ENCODE data around the gene CDK16. TPM values are rescaled to one million over a fixed set of nuclear protein-coding genes. Genes with fewer than 3 reads are reported as not detected.

Gene CDK16
- total and polyA plus RNA-seq, 2 of the 13 experiments (the other 11 are each of a cell fraction or from before 2014, with no cell fraction given): 64.5 to 225 TPM

- Histone ChIP-seq H3K36me3 (replicated peaks in 1 of 2; ENCODE audit: control insufficient read depth in 1 of 2, insufficient read depth in 2 of 2, low read length in 2 of 2) (peaks cover 5 to 10% of the 10 kb centered on the region in 2 experiments; a peak in 3 of 5 replicates), H3K4me3 (replicated peaks in 1 of 3; ENCODE audit: insufficient read depth in 1 of 3, low read depth in 2 of 3, low read length in 3 of 3) (peak overlapping the region; percentile 59 to 82 (median 81)), H3K79me2 (ENCODE audit: insufficient read depth, low read length) (peaks cover 35% of the 10 kb centered on the region), H3K9ac (ENCODE audit: insufficient read depth, low read depth, low read length) (peak overlapping the region; percentile 93), H2AFZ (ENCODE audit: low read length) (no peak overlapping the region), H3K27ac (ENCODE audit: extremely low read length, insufficient read depth, low read length) (peak overlapping the region; percentile 89), H3K4me2 (ENCODE audit: low read depth, low read length) (peak overlapping the region; percentile 89), H3K4me1 (ENCODE audit: insufficient read depth, low read length) (peaks cover 36% of the 10 kb centered on the region), H4K20me1 (ENCODE audit: insufficient read depth, low read length) (peaks cover 24% of the 10 kb centered on the region), H3K27me3 (ENCODE audit: control insufficient read depth in 1 of 2, insufficient read depth in 2 of 2, low read length in 2 of 2) (no peaks in the 10 kb centered on the region), H3K9me3 (ENCODE audit: low read length) (no peaks in the 10 kb centered on the region)
- BruUV-seq (replicated peaks): no TSS peak
- intact Hi-C loops (cut with micrococcal nuclease; ENCODE audit: unreplicated experiment) (no loop called here), in situ Hi-C loops (cut with HindIII; ENCODE audit: extremely low pct_ligation_motif_present, low pct_unique_long_range_greater_than_20kb) (no loop called here)
- peak; percentile 94 for DNase-seq (ENCODE audit: low spot score)
- ChIA-PET POLR2A (interaction anchor here (0.7 to 6.2 kb wide), 13 partner anchors 10 to 73 kb away, joined by 3 to 69 read pairs (median 6); partner anchors contain the start of genes NDUFB11, RBM10 and USP11), CTCF (ENCODE audit: low intra/inter-chr PET ratio, low total read pairs) (no interaction called here)
- FAIRE-seq: peak; percentile 98
- ATAC-seq: peak; percentile 86
- WGBS (ENCODE audit: low lambda C conversion rate): no CpG with 5 or more reads among the region's 31 CpGs
- TF ChIP-seq, protein P1, sequence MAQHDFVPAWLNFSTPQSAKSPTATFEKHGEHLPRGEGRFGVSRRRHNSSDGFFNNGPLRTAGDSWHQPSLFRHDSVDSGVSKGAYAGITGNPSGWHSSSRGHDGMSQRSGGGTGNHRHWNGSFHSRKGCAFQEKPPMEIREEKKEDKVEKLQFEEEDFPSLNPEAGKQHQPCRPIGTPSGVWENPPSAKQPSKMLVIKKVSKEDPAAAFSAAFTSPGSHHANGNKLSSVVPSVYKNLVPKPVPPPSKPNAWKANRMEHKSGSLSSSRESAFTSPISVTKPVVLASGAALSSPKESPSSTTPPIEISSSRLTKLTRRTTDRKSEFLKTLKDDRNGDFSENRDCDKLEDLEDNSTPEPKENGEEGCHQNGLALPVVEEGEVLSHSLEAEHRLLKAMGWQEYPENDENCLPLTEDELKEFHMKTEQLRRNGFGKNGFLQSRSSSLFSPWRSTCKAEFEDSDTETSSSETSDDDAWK (CRISPR knock-in tag; IDR thresholded peaks at IDR 0.05): no peak
- TF ChIP-seq KDM2A (CRISPR knock-in tag; IDR thresholded peaks at IDR 0.05; ENCODE audit: borderline replicate concordance, low read depth): peak; percentile 11; the same call in 1 of the 2 replicates
- TF ChIP-seq SP2 (CRISPR knock-in tag; IDR thresholded peaks at IDR 0.05): peak; percentile 82
- TF ChIP-seq ZNF256 (CRISPR knock-in tag; conservative IDR thresholded peaks at IDR 0.05): no peak
- peak; percentile 79 for TF ChIP-seq MAZ (IDR thresholded peaks at IDR 0.05; ENCODE audit: borderline replicate concordance, low read depth, low read length)
- TF ChIP-seq MAZ (CRISPR knock-in tag; IDR thresholded peaks at IDR 0.05; ENCODE audit: low read depth): no peak
- peak; percentile 48 for TF ChIP-seq AGO1 (IDR thresholded peaks at IDR 0.05; ENCODE audit: low read depth, low read length, poor library complexity, severe bottlenecking)
- TF ChIP-seq KLF12 (CRISPR knock-in tag; IDR thresholded peaks at IDR 0.05; ENCODE audit: borderline replicate concordance): 0 out of 2 replicates have a peak, but pooled peaks have one; percentile 18
- peak; percentile 78 for TF ChIP-seq NFYC (CRISPR knock-in tag; IDR thresholded peaks at IDR 0.05)
- peak; percentile 45 for TF ChIP-seq CREB1 (IDR thresholded peaks at IDR 0.05)
- TF ChIP-seq CREB1 (CRISPR knock-in tag; IDR thresholded peaks at IDR 0.05): peak; percentile 59; the same call in 1 of the 2 replicates
- TF ChIP-seq HNRNPLL (IDR thresholded peaks at IDR 0.05; ENCODE audit: low read depth, low read length, poor library complexity, severe bottlenecking): peak; percentile 57
- no peak for TF ChIP-seq ZNF326 (CRISPR knock-in tag; IDR thresholded peaks at IDR 0.05; ENCODE audit: borderline replicate concordance)
- TF ChIP-seq, protein P2, sequence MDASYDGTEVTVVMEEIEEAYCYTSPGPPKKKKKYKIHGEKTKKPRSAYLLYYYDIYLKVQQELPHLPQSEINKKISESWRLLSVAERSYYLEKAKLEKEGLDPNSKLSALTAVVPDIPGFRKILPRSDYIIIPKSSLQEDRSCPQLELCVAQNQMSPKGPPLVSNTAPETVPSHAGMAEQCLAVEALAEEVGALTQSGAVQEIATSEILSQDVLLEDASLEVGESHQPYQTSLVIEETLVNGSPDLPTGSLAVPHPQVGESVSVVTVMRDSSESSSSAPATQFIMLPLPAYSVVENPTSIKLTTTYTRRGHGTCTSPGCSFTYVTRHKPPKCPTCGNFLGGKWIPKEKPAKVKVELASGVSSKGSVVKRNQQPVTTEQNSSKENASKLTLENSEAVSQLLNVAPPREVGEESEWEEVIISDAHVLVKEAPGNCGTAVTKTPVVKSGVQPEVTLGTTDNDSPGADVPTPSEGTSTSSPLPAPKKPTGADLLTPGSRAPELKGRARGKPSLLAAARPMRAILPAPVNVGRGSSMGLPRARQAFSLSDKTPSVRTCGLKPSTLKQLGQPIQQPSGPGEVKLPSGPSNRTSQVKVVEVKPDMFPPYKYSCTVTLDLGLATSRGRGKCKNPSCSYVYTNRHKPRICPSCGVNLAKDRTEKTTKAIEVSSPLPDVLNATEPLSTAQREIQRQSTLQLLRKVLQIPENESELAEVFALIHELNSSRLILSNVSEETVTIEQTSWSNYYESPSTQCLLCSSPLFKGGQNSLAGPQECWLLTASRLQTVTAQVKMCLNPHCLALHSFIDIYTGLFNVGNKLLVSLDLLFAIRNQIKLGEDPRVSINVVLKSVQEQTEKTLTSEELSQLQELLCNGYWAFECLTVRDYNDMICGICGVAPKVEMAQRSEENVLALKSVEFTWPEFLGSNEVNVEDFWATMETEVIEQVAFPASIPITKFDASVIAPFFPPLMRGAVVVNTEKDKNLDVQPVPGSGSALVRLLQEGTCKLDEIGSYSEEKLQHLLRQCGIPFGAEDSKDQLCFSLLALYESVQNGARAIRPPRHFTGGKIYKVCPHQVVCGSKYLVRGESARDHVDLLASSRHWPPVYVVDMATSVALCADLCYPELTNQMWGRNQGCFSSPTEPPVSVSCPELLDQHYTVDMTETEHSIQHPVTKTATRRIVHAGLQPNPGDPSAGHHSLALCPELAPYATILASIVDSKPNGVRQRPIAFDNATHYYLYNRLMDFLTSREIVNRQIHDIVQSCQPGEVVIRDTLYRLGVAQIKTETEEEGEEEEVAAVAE (CRISPR knock-in tag; IDR thresholded peaks at IDR 0.05; ENCODE audit: borderline replicate concordance): peak; percentile 57; the same call in 1 of the 2 replicates
- no peak for TF ChIP-seq TOE1 (CRISPR knock-in tag; IDR thresholded peaks at IDR 0.05)
- no peak for TF ChIP-seq ZNF280B (CRISPR knock-in tag; IDR thresholded peaks at IDR 0.05; ENCODE audit: borderline replicate concordance)
- no peak for TF ChIP-seq SMAD9 (CRISPR knock-in tag; IDR thresholded peaks at IDR 0.05)
- TF ChIP-seq ZNF138 (CRISPR knock-in tag; IDR thresholded peaks at IDR 0.05; ENCODE audit: low read depth): no peak
These were observed 615 bp upstream of the CDK16 start for GRCh38 chrX:47217852-47218279.

Data from HepG2 (cell line).